Bronchial epithelial cell (primary cell): ENCODE measurements around the gene TMEM220. TPM values are rescaled to one million over a fixed set of nuclear protein-coding genes. Genes with fewer than 3 reads are reported as not detected.

Experiments
- DNase-seq: peaks from one replicate; pipeline ENCODE4 v3.0.0-alpha.2; 2010; ENCODE audit warnings: low read depth
- FAIRE-seq: peaks from 2 replicates; lab custom pipeline; 2011; peaks lifted over from hg19 to GRCh38; lab: Jason Lieb, UNC
- H3K27me3 ChIP-seq: 2 replicates; pipeline ENCODE4 v1.5.1; 2011; ENCODE audit warnings: low read length; ENCODE audit not compliant: control insufficient read depth, insufficient read depth
- H3K36me3 ChIP-seq: 2 replicates; pipeline ENCODE4 v1.5.1; 2011; ENCODE audit warnings: low read length; ENCODE audit not compliant: control insufficient read depth, insufficient read depth
- H3K4me3 ChIP-seq: 2 replicates; pipeline ENCODE4 v1.5.1; 2011; ENCODE audit warnings: mild to moderate bottlenecking, low read depth, low read length, control low read depth
- total RNA-seq: library from RNA; depleted of rRNA; stranded (reverse); fragments of >200 nt; gene quantifications from 2 replicates; pipeline ENCODE4 v1.2.1, GENCODE V29; 2014
- TF ChIP-seq, protein P1 (sequence below): IDR thresholded peaks from 2 replicates; pipeline ENCODE4 v1.5.1; 2011; ENCODE audit warnings: mild to moderate bottlenecking, moderate library complexity, low read length, control low read depth, inconsistent platforms; ENCODE audit not compliant: insufficient read depth, severe bottlenecking

Gene TMEM220
- total RNA-seq, 1 donor from 2014 or later = 0.79 TPM

GRCh38 chr17:10744501-10745000 is 14.7 kb upstream of the TMEM220 start:
- TF ChIP-seq, protein P1, sequence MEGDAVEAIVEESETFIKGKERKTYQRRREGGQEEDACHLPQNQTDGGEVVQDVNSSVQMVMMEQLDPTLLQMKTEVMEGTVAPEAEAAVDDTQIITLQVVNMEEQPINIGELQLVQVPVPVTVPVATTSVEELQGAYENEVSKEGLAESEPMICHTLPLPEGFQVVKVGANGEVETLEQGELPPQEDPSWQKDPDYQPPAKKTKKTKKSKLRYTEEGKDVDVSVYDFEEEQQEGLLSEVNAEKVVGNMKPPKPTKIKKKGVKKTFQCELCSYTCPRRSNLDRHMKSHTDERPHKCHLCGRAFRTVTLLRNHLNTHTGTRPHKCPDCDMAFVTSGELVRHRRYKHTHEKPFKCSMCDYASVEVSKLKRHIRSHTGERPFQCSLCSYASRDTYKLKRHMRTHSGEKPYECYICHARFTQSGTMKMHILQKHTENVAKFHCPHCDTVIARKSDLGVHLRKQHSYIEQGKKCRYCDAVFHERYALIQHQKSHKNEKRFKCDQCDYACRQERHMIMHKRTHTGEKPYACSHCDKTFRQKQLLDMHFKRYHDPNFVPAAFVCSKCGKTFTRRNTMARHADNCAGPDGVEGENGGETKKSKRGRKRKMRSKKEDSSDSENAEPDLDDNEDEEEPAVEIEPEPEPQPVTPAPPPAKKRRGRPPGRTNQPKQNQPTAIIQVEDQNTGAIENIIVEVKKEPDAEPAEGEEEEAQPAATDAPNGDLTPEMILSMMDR = no peak
- no peak for DNase-seq
- Histone ChIP-seq H3K36me3 (no peaks in the 10 kb centered on the region), H3K27me3 (no peaks in the 10 kb centered on the region), H3K4me3 (no peak overlapping the region)
- FAIRE-seq = no peak

DNA sequence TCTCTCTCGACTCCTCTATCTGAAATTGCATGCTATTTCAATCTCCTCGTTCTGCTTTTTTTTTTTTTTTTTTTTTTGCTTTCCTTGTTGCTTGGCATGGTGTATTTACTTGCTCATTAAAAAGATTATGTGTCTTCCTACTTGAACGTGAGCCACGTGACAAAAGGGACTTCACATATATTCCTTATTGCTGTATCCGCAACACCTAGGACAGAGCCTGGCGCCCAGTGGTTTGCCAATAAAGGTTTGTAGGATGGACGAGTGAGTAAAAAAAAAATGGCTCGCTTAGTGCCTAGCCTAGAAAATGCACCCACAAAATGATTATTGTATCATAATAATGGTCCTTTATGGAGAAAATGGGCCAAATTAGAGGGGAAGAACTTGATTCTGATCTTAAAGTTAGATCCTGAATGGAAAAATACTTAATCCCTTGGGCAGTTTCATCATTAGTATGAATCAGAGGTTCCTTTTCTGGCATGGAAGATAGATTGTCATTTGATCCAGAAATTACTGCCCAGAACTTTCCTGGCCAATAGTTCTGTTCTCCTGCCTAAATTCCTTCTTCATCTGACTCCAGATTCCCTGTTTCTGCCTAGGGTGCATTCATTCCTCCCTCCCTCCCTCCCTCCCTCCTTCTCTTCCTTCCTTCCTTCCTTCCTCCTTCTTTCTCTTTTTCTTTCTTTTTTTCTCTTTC is 13.6 kb upstream of the TMEM220 start:
- Histone ChIP-seq H3K27me3 (no peaks in the 10 kb centered on the region), H3K4me3 (no peak overlapping the region), H3K36me3 (no peaks in the 10 kb centered on the region)
- DNase-seq (peak; percentile 16), FAIRE-seq (no peak)
- TF ChIP-seq, protein P1 = no peak

DNA sequence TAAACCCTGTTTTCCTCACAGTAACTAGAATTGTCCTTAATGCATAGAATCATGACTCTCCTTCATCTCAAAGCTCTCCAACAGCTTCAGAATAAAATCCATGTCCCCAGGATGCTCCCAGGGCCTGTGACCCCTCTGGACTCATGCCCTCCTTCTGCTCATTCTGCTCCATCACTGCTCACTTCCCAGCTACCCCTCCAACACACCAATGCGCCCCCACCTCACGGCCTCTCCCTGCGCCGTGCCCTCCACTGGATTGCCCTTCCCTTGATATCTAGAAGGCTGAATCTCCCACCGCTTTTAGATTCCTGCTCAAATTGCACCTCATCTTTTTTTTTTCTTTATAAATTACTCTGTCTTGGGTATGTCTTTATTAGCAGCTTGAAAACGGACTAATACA is 12.6 kb upstream of the TMEM220 start:
- no peaks in the 10 kb centered on the region for H3K36me3 ChIP-seq
- no peak for FAIRE-seq
- no peaks in the 10 kb centered on the region for H3K27me3 ChIP-seq
- H3K4me3 ChIP-seq = no peak overlapping the region
- TF ChIP-seq, protein P1 = no peak
- no peak for DNase-seq

DNA sequence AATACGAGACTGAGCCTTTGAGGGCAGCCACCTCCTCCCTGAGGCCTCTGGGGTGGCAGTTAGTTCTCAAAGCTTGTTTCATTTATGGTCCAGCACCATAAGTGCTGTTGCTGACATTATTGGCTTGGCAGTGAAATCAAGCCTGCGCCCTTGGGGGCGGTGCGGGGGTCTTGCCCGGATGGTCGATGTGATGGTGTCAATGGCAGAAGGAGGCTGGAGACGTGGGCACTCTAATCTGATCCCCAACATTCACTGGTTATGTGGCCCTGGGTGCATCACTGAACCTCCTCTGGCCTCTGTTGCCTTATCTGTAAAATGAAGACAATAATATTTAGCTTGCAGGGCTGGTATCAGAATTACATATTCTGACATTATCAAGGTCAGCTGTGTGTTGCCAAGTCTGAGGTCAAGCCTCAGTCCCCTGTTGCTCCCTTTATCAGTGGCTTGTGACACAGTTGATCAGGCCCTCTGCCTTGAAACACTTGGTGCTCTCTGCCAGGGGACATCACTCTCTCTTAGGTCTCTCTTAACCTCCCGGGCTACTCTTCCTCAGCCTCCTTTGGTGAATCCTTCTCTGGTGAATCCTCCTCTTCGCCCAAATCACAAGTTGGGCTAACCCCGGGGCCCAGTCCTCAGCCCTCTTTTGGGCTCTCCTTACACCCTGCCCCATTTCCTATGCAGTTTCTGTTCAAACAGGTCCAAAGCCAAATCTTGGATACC is 11.8 kb upstream of the TMEM220 start:
- Histone ChIP-seq H3K4me3 (no peak overlapping the region), H3K36me3 (no peaks in the 10 kb centered on the region), H3K27me3 (no peaks in the 10 kb centered on the region)
- DNase-seq = no peak
- TF ChIP-seq, protein P1 = no peak
- FAIRE-seq = no peak

DNA sequence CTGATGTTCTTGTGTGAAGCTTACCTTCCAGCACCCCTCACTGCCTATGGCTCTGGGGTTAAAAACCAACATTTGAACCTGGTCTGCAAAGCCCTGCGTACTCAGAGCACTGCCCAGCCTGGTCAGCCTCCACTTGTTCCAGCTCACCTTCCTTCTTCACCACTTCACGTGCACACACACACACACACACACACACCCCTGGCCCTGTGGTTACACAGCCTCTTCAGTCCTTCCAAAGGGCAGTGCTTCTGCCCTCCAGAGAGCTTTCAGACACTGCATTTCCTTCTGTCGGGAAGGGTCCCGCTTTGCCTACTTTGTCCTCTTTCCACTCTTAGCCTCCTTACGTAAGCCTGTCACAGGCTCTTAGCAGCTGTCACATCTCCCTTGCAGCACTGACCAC is 9.6 kb upstream of the TMEM220 start:
- FAIRE-seq = no peak
- no peak overlapping the region for H3K4me3 ChIP-seq
- H3K27me3 ChIP-seq = no peaks in the 10 kb centered on the region
- TF ChIP-seq, protein P1 = no peak
- no peaks in the 10 kb centered on the region for H3K36me3 ChIP-seq
- no peak for DNase-seq
